ENCODE measurements around the gene TENT4A. TPM values are rescaled to one million over a fixed set of nuclear protein-coding genes. Genes with fewer than 3 reads are reported as not detected.

Gene TENT4A
- total RNA-seq, 1 experiment from 2014 or later, result 29.2 TPM

- no peak for TF ChIP-seq ERG (CRISPR knock-in tag; IDR thresholded peaks at IDR 0.05)
- TF ChIP-seq MAX (CRISPR knock-in tag; IDR thresholded peaks at IDR 0.05), result no peak
Measured at GRCh38 chr5:6781716-6782115, 68.5 kb downstream of the TENT4A start (continued).

- ATAC-seq, result no peak
- ChIA-PET CTCF (interaction anchor here (1.9 to 2.4 kb wide), 2 partner anchors 18 to 36 kb away, joined by 11 read pairs; no protein-coding TSS in a partner anchor), POLR2A (no interaction called here)
- peaks cover 18% of the 10 kb centered on the region for H3K9me3 Mint-ChIP-seq
- H3K4me1 Mint-ChIP-seq, result no peaks in the 10 kb centered on the region
- TF ChIP-seq TEAD1 (CRISPR knock-in tag; IDR thresholded peaks at IDR 0.05) (no peak), NR3C1 (CRISPR knock-in tag; conservative IDR thresholded peaks at IDR 0.05; ENCODE audit: low read depth) (no peak), RORB (CRISPR knock-in tag; IDR thresholded peaks at IDR 0.05) (no peak), NFE2L1 (CRISPR knock-in tag; IDR thresholded peaks at IDR 0.05) (no peak), ELF4 (CRISPR knock-in tag; IDR thresholded peaks at IDR 0.05; ENCODE audit: low read depth) (no peak), EMX1 (CRISPR knock-in tag; IDR thresholded peaks at IDR 0.05) (no peak), MAX (CRISPR knock-in tag; IDR thresholded peaks at IDR 0.05) (no peak), FOXJ3 (CRISPR knock-in tag; IDR thresholded peaks at IDR 0.05; ENCODE audit: borderline replicate concordance) (no peak), ZNF396 (CRISPR knock-in tag; IDR thresholded peaks at IDR 0.05; ENCODE audit: borderline replicate concordance) (no peak), SMAD3 (CRISPR knock-in tag; IDR thresholded peaks at IDR 0.05; ENCODE audit: borderline replicate concordance) (no peak), NFATC4 (CRISPR knock-in tag; IDR thresholded peaks at IDR 0.05) (no peak), ZNF425 (CRISPR knock-in tag; conservative IDR thresholded peaks at IDR 0.05) (no peak), ERG (CRISPR knock-in tag; IDR thresholded peaks at IDR 0.05) (no peak), ZNF121 (CRISPR knock-in tag; IDR thresholded peaks at IDR 0.05) (no peak), CBFB (CRISPR knock-in tag; IDR thresholded peaks at IDR 0.05; ENCODE audit: low read depth) (no peak), JUN (CRISPR knock-in tag; IDR thresholded peaks at IDR 0.05) (no peak), ZBTB43 (CRISPR knock-in tag; IDR thresholded peaks at IDR 0.05) (no peak), HMGA2 (CRISPR knock-in tag; IDR thresholded peaks at IDR 0.05) (no peak), ZNF416 (CRISPR knock-in tag; IDR thresholded peaks at IDR 0.05) (no peak)
- no peak overlapping the region for H3K4me3 Mint-ChIP-seq
- DNase-seq (ENCODE audit: low spot score), result no peak
- H3K27ac Mint-ChIP-seq, result no peak overlapping the region
- no peaks in the 10 kb centered on the region for H3K27me3 Mint-ChIP-seq (ENCODE audit: low read depth)
- no peaks in the 10 kb centered on the region for H3K36me3 Mint-ChIP-seq
Measured at GRCh38 chr5:6783787-6784186, 70.6 kb downstream of the TENT4A start.

All from WTC11 (cell line).